Measurements from ENCODE around the gene FAM162A. TPM values are rescaled to one million over a fixed set of nuclear protein-coding genes. Genes with fewer than 3 reads are reported as not detected.

Gene FAM162A, protein sequence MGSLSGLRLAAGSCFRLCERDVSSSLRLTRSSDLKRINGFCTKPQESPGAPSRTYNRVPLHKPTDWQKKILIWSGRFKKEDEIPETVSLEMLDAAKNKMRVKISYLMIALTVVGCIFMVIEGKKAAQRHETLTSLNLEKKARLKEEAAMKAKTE
- 32.3 TPM for polyA plus RNA-seq (2013, experiment 1 of 4)
- 27.9 TPM for polyA plus RNA-seq (2013, experiment 2 of 4)
- 28.5 TPM for polyA plus RNA-seq (2013, experiment 3 of 4)
- polyA plus RNA-seq (2013, experiment 4 of 4): 32.3 TPM

DNA sequence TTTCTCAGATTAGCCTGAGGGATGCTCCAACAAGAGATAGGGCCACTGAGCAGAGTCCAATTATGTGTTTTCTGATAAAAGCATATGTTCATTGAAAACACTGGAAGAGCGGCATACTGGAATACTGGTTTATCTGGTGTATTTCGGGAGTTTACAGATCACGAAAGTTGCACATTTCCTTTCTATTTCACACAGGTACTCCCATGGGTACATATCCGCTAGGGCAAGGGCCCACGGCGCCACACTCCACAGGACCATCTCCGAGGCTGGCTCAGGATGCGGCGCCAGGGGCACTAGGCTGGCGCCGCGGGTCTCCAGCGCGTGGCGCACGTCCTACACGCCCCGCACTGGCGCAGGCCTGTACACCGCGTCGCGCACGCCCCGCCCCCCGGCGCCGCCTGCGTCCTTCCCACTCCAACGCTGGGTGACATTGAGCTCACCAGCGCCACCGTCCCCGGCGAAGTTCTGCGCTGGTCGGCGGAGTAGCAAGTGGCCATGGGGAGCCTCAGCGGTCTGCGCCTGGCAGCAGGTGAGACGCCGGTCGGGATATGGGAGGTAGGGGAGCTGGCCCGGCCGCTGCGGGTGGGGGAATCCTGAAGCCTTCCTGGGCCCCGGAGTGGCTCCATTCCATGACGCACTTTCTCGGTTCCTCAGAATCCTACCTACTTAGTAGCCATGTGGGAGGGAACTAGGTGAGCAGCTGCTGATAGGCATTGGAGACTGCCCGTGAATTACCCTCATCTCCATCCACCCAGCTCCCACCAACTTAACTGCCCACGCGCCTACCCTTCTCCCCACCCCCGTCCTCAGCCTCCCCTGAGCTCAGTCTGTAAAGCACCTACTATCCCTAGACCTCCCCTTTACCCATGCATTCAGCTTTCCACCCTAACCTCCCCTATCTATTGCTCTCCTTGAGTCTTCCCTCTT, at the start of gene FAM162A:
TSS of gene FAM162A (plus strand) at position 412 of the 927 bp plus-strand sequence. CDS start at position 496, 84 bp downstream.
- no peaks in the 10 kb centered on the region for H3K9me3 ChIP-seq (ENCODE audit: control insufficient read depth, low read length)
- H3K27me3 ChIP-seq (ENCODE audit: control insufficient read depth, insufficient read depth, low read length, poor library complexity, severe bottlenecking): no peaks in the 10 kb centered on the region
- H3K4me3 ChIP-seq (ENCODE audit: insufficient read depth, low read depth, low read length): peak within 1 kb of the TSS; percentile 95
- 3 to 4% methylated on average over 52 of the region's 52 CpGs for WGBS, 2 experiments
- H3K36me3 ChIP-seq (ENCODE audit: control insufficient read depth, insufficient read depth, low read length): no peaks in the 10 kb centered on the region
- H3K4me1 ChIP-seq (ENCODE audit: control insufficient read depth, insufficient read depth, low read length): peaks cover 2% of the 10 kb centered on the region
- peak within 1 kb of the TSS; percentile 74 for H3K27ac ChIP-seq (ENCODE audit: insufficient read depth, low read depth, low read length, poor library complexity, severe bottlenecking)

DNA sequence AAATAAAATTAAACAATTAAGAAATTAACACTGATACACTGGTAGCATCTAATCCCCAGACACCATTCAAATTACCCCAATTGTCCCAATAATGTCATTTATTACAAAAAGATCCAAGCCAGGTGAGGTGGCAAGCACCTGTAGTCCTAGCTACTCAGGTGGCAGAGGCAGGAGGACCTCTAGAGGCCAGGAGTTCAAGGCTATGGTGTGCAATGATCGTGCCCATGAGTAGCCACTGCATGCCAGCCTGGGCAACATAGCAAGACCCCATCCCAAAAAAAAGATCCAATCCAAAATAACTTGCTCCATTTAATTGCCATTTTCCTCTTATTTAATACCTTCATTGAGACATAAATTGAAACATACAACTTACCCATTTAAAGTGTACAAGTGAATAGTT, 41.2 kb upstream of the FAM162A start:
- Histone ChIP-seq H3K27me3 (ENCODE audit: control insufficient read depth, insufficient read depth, low read length, poor library complexity, severe bottlenecking) (no peaks in the 10 kb centered on the region), H3K27ac (ENCODE audit: insufficient read depth, low read depth, low read length, poor library complexity, severe bottlenecking) (no peak overlapping the region), H3K4me1 (ENCODE audit: control insufficient read depth, insufficient read depth, low read length) (no peaks in the 10 kb centered on the region), H3K9me3 (ENCODE audit: control insufficient read depth, low read length) (no peaks in the 10 kb centered on the region), H3K4me3 (ENCODE audit: insufficient read depth, low read depth, low read length) (no peak overlapping the region), H3K36me3 (ENCODE audit: control insufficient read depth, insufficient read depth, low read length) (no peaks in the 10 kb centered on the region)
- 86 to 89% methylated on average over 1 of the region's 1 CpG for WGBS, 2 experiments

DNA sequence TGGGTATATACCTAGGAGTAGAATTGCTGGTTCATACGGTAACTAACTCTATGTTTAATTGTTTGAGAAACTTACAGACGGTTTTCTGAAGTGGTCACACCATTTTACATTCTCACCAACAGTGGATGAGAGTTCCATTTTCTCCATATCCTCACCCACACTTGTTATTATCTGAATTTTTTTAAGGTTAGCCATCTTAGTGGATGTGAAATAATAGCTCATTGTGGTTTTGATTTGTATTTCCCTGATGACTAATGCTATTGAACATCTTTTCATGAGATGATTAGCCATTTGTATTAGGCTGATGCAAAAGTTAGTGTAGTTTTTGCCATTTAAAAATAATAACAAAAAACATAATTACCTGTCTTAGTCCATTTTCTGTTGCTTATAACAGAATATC, 40.3 kb upstream of the FAM162A start:
- H3K4me3 ChIP-seq (ENCODE audit: insufficient read depth, low read depth, low read length): no peak overlapping the region
- no peak overlapping the region for H3K27ac ChIP-seq (ENCODE audit: insufficient read depth, low read depth, low read length, poor library complexity, severe bottlenecking)
- no peaks in the 10 kb centered on the region for H3K9me3 ChIP-seq (ENCODE audit: control insufficient read depth, low read length)
- H3K4me1 ChIP-seq (ENCODE audit: control insufficient read depth, insufficient read depth, low read length): no peaks in the 10 kb centered on the region
- no peaks in the 10 kb centered on the region for H3K36me3 ChIP-seq (ENCODE audit: control insufficient read depth, insufficient read depth, low read length)
- 83 to 90% methylated on average over 2 of the region's 2 CpGs for WGBS, 2 experiments
- no peaks in the 10 kb centered on the region for H3K27me3 ChIP-seq (ENCODE audit: control insufficient read depth, insufficient read depth, low read length, poor library complexity, severe bottlenecking)

DNA sequence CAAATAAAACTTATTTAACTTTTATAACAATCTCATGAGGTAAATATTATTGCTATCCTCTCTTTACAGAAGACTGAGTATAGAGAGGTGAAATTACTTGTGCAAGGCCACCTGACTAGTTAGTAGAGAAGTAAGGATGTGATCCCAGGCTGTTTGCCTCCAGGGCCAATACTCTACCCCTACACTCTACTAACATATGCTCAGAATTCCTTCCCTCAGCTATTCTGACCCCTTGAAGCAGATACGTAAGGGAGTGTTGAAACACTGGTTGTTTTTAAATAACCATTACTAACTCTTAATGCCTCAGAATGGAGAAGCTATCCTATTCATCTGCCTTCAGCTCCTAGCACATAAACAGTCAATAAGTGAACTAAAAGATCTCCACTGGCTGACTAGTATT, 34.8 kb upstream of the FAM162A start:
- Histone ChIP-seq H3K27ac (ENCODE audit: insufficient read depth, low read depth, low read length, poor library complexity, severe bottlenecking) (no peak overlapping the region), H3K4me3 (ENCODE audit: insufficient read depth, low read depth, low read length) (no peak overlapping the region), H3K4me1 (ENCODE audit: control insufficient read depth, insufficient read depth, low read length) (no peaks in the 10 kb centered on the region), H3K36me3 (ENCODE audit: control insufficient read depth, insufficient read depth, low read length) (no peaks in the 10 kb centered on the region), H3K27me3 (ENCODE audit: control insufficient read depth, insufficient read depth, low read length, poor library complexity, severe bottlenecking) (no peaks in the 10 kb centered on the region), H3K9me3 (ENCODE audit: control insufficient read depth, low read length) (no peaks in the 10 kb centered on the region)
- 86 to 100% methylated on average over 1 of the region's 1 CpG for WGBS, 2 experiments

DNA sequence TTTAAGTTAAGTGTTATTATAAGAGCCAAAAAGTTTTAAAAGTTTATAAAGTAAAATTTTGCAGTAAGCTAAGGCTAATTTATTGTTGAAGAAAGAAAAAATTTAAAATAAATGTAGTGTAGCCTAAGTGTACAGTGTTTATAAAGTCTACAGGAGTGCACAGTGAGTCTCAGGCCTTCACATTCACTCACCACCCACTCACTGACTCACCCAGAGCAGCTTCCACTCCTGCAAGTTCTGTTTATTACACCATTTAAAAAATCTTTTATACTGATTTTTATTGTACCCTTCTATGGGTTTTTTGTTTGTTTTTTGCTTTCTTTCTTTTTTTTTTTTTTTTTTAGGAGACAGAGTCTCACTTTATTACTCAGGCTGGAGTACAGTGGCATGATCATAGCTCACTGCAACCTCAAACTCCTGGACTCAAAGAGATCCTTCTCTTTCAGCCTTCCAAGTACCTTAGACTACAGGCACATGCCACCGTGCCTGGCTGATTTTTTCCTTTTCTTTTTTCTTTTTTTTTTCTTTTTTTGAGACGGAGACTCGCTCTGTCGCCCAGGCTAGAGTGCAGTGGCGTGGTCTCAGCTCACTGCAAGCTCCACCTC, 33.1 kb upstream of the FAM162A start:
- Histone ChIP-seq H3K27ac (ENCODE audit: insufficient read depth, low read depth, low read length, poor library complexity, severe bottlenecking) (no peak overlapping the region), H3K4me1 (ENCODE audit: control insufficient read depth, insufficient read depth, low read length) (no peaks in the 10 kb centered on the region), H3K27me3 (ENCODE audit: control insufficient read depth, insufficient read depth, low read length, poor library complexity, severe bottlenecking) (no peaks in the 10 kb centered on the region), H3K9me3 (ENCODE audit: control insufficient read depth, low read length) (no peaks in the 10 kb centered on the region), H3K4me3 (ENCODE audit: insufficient read depth, low read depth, low read length) (no peak overlapping the region), H3K36me3 (ENCODE audit: control insufficient read depth, insufficient read depth, low read length) (no peaks in the 10 kb centered on the region)
- 89 to 92% methylated on average over 5 of the region's 5 CpGs for WGBS, 2 experiments

DNA sequence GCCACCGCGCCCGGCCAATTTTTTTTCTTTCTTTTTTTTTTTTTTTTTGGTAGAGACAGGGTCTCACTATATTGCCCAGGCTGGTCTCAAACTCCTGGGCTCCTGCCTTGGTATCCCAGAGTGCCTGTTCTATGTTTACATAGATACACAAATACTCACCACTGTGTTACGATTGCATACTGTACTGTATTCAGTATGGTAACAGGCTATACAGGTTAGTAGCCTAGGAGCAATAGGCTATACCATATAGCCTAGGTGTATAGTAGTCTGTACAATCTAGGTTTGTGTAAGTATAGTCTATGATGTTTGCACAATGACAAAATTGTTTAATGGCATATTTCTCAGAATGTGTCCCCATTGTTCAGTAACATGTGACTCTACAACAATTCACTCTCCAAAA, 32.4 kb upstream of the FAM162A start:
- no peaks in the 10 kb centered on the region for H3K36me3 ChIP-seq (ENCODE audit: control insufficient read depth, insufficient read depth, low read length)
- H3K9me3 ChIP-seq (ENCODE audit: control insufficient read depth, low read length): no peaks in the 10 kb centered on the region
- no peaks in the 10 kb centered on the region for H3K27me3 ChIP-seq (ENCODE audit: control insufficient read depth, insufficient read depth, low read length, poor library complexity, severe bottlenecking)
- H3K27ac ChIP-seq (ENCODE audit: insufficient read depth, low read depth, low read length, poor library complexity, severe bottlenecking): no peak overlapping the region
- 98 to 100% methylated on average over 3 to 4 of the region's 4 CpGs for WGBS, 2 experiments
- no peaks in the 10 kb centered on the region for H3K4me1 ChIP-seq (ENCODE audit: control insufficient read depth, insufficient read depth, low read length)
- no peak overlapping the region for H3K4me3 ChIP-seq (ENCODE audit: insufficient read depth, low read depth, low read length)

DNA sequence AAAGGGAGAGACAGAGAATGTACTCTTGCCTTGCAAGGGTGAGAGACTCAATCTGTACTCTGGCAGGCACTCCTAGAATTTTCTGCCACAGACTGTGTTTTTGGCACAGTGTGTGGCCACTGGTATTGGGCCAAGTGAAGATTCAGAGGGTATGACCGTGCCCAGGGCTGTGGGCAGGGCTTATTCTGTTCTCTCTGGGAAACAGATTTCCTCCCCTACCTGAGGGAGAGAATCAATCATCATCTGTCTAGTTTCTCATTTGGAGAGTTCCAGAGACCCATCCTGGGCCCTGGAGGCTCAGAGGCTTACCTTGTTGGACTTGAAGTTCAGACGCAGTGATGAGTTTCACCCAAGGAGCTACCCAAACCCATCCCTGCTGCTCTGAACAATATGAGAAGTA, 30.8 kb upstream of the FAM162A start:
- 83 to 94% methylated on average over 2 of the region's 2 CpGs for WGBS, 2 experiments
- Histone ChIP-seq H3K4me3 (ENCODE audit: insufficient read depth, low read depth, low read length) (no peak overlapping the region), H3K27ac (ENCODE audit: insufficient read depth, low read depth, low read length, poor library complexity, severe bottlenecking) (no peak overlapping the region), H3K36me3 (ENCODE audit: control insufficient read depth, insufficient read depth, low read length) (no peaks in the 10 kb centered on the region), H3K27me3 (ENCODE audit: control insufficient read depth, insufficient read depth, low read length, poor library complexity, severe bottlenecking) (no peaks in the 10 kb centered on the region), H3K9me3 (ENCODE audit: control insufficient read depth, low read length) (no peaks in the 10 kb centered on the region), H3K4me1 (ENCODE audit: control insufficient read depth, insufficient read depth, low read length) (no peaks in the 10 kb centered on the region)

DNA sequence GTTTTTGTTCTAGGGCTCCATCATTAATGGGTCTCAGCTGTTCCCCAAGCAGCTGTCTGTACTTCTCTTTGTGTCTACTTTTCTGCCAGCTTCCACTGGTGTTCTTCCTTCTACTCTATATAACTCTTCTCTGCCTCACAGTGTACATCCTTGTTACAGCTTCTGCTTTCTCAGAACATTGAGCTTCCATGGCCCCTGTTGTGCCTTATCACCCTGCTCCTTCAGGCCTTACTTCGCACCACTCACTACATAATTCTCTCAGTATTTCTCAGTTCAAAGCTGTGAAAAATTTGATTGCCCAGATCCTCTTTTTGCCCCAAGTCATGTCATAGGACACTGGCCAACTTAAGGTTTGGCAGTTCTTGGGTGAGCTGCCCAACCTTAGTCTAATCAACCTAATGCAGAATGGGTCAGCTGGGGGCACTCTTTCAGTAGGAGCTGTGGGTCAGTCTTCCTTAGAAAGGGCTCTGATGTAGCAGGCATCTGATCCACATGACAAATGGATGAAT, 30.0 kb upstream of the FAM162A start:
- WGBS, 2 experiments: 91 to 97% methylated on average over 1 of the region's 1 CpG
- no peak overlapping the region for H3K27ac ChIP-seq (ENCODE audit: insufficient read depth, low read depth, low read length, poor library complexity, severe bottlenecking)

DNA sequence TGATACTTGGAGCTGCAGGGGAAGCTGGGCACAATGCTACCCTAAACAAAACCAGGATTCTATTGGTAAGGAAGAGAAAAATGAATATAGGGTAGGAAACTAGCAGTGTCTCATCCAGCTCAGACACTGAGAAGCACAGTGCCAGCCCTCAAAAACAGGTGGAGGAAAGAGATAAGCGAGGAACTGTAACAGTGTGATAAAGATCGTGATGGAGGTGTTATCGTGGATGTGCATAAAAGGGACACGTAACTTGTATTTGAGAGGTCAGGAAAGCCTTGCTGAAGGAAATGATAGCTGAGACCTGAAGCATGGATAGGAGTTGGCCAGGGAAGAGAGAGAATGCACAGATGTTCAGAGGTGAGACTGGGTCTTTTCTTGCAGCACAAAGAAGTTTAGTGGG, 28.4 kb upstream of the FAM162A start:
- H3K36me3 ChIP-seq (ENCODE audit: control insufficient read depth, insufficient read depth, low read length): no peaks in the 10 kb centered on the region
- no peak overlapping the region for H3K27ac ChIP-seq (ENCODE audit: insufficient read depth, low read depth, low read length, poor library complexity, severe bottlenecking)
- no peak overlapping the region for H3K4me3 ChIP-seq (ENCODE audit: insufficient read depth, low read depth, low read length)
- H3K27me3 ChIP-seq (ENCODE audit: control insufficient read depth, insufficient read depth, low read length, poor library complexity, severe bottlenecking): no peaks in the 10 kb centered on the region
- H3K9me3 ChIP-seq (ENCODE audit: control insufficient read depth, low read length): no peaks in the 10 kb centered on the region
- 72 to 73% methylated on average over 4 of the region's 4 CpGs for WGBS, 2 experiments
- no peaks in the 10 kb centered on the region for H3K4me1 ChIP-seq (ENCODE audit: control insufficient read depth, insufficient read depth, low read length)

More for the DNA sequence above, 30.0 kb upstream of the FAM162A start:
- Histone ChIP-seq H3K27me3 (ENCODE audit: control insufficient read depth, insufficient read depth, low read length, poor library complexity, severe bottlenecking) (no peaks in the 10 kb centered on the region), H3K36me3 (ENCODE audit: control insufficient read depth, insufficient read depth, low read length) (no peaks in the 10 kb centered on the region), H3K4me3 (ENCODE audit: insufficient read depth, low read depth, low read length) (no peak overlapping the region), H3K9me3 (ENCODE audit: control insufficient read depth, low read length) (no peaks in the 10 kb centered on the region), H3K4me1 (ENCODE audit: control insufficient read depth, insufficient read depth, low read length) (no peaks in the 10 kb centered on the region)

DNA sequence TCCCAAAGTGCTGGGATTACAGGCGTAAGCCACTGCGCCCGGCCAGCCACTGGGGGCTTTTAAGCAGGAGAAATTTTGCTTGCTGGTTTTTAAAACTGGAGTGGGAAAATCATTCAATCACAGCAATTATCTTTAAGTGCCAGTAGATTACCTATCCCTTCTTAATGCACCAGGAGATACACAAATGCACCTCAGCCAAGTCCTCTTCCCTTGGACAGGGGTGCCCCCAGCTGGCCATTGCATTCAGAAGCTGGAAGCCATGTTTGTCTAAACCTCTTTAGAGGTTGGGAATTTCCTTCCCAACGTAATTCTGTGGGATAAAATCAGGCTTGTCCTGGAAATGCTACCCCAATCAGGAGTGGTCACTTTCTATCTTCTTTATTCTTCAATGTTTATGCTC, 27.6 kb upstream of the FAM162A start:
- Histone ChIP-seq H3K27ac (ENCODE audit: insufficient read depth, low read depth, low read length, poor library complexity, severe bottlenecking) (no peak overlapping the region), H3K4me3 (ENCODE audit: insufficient read depth, low read depth, low read length) (no peak overlapping the region), H3K9me3 (ENCODE audit: control insufficient read depth, low read length) (no peaks in the 10 kb centered on the region), H3K4me1 (ENCODE audit: control insufficient read depth, insufficient read depth, low read length) (no peaks in the 10 kb centered on the region), H3K27me3 (ENCODE audit: control insufficient read depth, insufficient read depth, low read length, poor library complexity, severe bottlenecking) (no peaks in the 10 kb centered on the region), H3K36me3 (ENCODE audit: control insufficient read depth, insufficient read depth, low read length) (no peaks in the 10 kb centered on the region)
- 87 to 93% methylated on average over 4 of the region's 4 CpGs for WGBS, 2 experiments
